GM12892 (cell line): ENCODE results near the gene ARHGAP26.

Experiments used
- POLR2A ChIP-seq: IDR thresholded peaks from 2 replicates; pipeline ENCODE4 v1.6.1; 2011; ENCODE audit warnings: low read depth, low read length, control low read depth
- POLR2AphosphoS5 ChIP-seq: IDR thresholded peaks from 2 replicates; pipeline ENCODE4 v1.6.1; 2011; ENCODE audit warnings: low read depth, low read length, control low read depth

DNA sequence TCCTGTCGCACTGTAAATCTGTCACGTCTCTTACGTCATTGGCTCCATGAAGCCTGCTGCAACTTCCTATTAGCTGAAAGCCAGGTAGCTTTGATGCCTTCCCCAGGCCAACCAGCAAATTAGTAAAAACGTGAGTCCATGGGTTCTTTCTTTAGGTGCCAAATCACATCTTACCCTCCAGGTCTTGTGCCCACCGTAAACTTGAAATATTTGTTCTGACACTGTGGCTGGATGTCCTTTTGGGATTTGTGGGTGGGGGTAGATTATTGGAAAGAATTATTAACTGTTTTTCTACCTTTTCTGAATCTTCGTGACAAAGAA, 460.5 kb downstream of the ARHGAP26 start:
- no peak; the same call in 1 of the 2 replicates for TF ChIP-seq POLR2A
- no peak for TF ChIP-seq POLR2AphosphoS5
